ENCODE results near the gene JUN.

The JUN gene

DNA sequence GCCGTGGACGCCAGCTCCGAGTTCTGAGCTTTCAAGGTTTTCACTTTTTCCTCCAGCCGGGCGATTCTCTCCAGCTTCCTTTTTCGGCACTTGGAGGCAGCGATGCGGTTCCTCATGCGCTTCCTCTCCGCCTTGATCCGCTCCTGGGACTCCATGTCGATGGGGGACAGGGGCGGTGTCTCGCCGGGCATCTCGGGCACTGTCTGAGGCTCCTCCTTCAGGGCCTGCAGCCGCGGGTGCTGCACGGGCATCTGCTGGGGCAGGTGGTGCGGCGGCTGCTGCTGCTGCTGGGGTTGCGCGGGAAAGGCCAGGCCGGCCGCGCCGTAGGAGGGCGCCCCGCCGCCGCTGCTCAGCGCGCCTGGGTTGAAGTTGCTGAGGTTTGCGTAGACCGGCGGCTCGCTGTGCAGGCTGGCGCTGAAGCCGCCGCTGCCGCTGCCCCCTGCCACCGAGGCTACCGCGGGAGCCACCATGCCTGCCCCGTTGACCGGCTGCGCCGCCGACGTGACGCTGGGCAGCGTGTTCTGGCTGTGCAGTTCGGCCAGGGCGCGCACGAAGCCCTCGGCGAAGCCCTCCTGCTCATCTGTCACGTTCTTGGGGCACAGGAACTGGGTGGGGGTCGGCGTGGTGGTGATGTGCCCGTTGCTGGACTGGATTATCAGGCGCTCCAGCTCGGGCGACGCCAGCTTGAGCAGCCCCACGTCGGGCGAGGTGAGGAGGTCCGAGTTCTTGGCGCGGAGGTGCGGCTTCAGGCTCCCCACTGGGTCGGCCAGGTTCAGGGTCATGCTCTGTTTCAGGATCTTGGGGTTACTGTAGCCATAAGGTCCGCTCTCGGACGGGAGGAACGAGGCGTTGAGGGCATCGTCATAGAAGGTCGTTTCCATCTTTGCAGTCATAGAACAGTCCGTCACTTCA, 1.4 kb downstream of the JUN start:
- FAIRE-seq: no peak

DNA sequence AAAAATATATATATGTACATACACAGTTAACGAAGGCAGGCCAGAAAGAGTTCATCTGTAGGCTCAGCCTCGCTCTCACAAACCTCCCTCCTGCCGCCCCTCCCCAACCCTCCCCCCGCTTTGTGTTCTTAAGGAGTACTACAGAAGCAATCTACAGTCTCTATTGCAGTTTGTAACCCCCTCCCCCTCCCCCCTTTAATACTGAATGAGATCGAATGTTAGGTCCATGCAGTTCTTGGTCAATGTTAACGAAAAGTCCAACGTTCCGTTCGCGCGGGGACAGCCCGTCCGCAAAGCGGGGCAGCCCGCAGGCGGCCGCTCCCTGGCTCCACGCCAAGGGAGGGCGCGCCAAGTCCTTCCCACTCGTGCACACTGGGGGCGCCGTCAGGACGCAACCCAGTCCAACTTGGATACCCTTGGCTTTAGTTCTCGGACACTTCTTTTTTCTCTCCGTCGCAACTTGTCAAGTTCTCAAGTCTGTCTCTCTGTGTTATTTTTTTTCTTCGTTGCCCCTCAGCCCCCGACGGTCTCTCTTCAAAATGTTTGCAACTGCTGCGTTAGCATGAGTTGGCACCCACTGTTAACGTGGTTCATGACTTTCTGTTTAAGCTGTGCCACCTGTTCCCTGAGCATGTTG, 2.2 kb downstream of the JUN start:
- FAIRE-seq: no peak

GRCh38 chr1:58780836-58781452, 2.9 kb downstream of the JUN start:
- FAIRE-seq: no peak

GRCh38 chr1:58780411-58780810, 3.4 kb downstream of the JUN start:
- FAIRE-seq: no peak

GRCh38 chr1:58779801-58780382, 4.0 kb downstream of the JUN start:
- FAIRE-seq: peak; percentile 82

- no peak for FAIRE-seq
Measured at GRCh38 chr1:58779059-58779754, 4.6 kb downstream of the JUN start.

GRCh38 chr1:58778385-58779000, 5.4 kb downstream of the JUN start:
- no peak for FAIRE-seq

GRCh38 chr1:58774027-58774426, 9.8 kb downstream of the JUN start:
- FAIRE-seq: no peak

DNA sequence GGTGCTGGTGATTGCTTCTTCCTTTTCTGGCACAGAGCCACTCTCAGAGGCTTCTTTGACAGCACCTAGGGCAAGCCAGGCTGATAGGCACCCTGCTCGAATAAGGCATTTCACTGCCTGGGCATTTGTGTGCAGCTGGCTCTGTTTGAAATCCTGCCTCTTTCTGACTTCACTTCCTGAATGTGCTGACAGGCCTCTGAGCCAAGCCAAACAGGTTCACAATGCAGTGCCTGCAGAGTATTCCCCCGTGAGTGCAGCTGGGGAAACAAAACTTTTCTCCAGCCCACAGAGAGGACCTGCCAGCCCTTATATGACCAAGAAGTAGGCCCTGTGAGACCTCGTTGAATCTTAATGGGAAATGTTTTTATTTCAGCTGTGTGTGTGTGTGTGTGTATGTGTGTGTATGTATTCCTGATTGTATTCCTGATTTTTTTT, 10.4 kb downstream of the JUN start:
- no peak for FAIRE-seq

DNA sequence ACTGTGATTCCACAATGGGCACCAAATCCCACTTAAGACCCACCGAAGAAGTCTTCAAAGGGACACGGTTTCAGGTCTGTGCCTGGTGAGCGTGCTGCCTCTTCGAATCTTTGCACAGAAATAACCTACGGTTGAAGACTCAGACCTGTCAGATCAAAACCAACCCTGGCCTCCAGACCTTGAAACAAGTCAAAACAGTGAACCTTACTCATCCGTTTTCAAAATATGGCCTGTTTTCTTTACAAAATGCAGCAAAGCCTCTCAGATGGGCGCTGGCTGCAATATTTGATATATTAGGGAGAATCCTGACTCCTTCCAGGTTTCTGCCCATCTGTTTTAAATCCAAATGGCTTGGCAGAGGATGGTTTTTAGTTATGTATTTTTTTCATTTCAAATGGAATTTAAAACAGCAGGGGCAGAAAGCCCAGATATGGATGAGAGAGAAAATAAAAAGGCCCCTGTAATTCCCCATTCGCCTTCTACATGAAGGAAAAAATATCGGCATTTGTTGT, 14.0 kb downstream of the JUN start:
- FAIRE-seq: no peak

DNA sequence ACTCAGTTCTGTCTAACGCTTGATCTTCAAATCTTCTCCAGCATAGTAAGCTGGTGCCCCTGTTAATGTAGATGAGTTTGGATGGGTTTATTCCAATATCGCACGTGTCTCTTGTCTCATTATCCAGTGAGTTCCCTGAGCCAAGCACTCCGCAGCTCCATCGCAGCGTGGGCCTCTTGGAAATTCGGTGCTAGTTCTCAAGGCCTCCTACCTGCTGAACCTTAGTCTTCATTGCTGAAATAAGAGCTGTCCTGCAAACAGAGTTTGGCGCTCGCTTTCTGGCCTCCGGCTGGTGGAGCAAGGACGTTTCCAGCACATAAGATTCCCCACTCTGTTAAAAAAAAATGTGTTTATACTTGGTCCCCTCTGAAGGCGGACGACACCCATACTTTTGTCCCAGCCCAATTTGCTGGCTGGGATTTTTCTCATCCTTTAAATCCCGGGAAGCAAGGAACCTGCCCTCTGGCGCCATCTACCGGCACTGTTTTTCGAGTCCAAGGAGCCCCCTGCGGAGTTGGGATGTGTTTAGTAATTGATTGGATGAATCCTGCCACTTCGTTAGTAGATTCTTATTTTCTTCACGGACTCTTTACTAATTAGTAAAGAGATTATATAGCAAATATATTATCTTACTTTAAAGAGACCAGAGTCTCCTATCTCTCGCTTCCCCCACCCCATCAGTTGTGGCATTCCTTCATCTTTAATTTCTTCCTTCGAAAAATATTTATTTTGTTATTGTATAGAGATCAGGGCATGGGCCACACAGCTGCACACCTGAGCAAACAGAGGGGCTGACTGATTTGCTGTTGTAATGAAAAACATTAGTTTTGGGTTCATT, 14.7 kb downstream of the JUN start:
- no peak for FAIRE-seq

DNA sequence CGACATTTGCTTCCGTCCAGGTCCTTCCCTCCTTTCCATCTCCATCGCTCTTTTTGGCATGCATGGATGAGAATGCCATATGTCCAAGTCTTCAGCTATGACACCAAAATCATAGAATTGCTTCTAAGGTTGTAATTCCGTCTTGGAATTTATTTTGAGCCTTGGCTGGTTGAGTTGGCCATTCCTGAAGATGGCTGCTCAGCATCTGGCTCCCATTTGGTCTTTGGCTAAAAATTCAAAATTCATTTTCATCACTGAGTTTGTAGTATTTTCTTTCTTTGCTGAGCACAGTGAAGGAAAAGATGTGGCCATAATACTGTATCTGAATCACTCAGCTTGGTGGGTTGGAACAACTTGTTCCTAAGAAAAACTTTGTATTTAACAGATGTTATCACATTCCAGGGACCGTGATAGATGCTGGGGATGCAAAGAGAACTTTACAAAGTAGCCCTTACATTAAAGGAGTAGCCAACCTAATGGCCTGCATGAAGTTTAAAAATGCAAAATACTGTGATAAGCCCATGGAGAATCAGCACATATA, 15.6 kb downstream of the JUN start:
- no peak for FAIRE-seq

DNA sequence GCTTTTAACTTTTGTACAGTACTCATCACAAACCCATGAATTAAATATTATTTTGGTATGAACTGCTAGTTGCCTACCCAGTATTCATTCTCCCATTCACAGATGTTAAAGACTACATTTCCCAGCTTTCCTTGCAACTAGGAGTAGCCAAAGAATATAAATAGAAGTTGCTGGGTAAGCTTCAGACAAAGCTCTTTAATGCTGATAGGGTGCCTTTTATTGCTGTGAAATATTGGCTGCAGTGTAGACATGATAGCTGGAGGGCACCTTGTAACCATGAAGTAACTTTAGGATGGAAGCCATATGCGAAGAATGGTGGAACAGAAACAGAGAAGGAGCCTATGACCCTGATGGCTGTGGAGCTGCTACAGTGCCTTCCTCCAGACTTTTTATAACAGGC, 16.7 kb downstream of the JUN start:
- no peak for FAIRE-seq

GRCh38 chr1:58765441-58765840, 18.4 kb downstream of the JUN start:
- no peak for FAIRE-seq

DNA sequence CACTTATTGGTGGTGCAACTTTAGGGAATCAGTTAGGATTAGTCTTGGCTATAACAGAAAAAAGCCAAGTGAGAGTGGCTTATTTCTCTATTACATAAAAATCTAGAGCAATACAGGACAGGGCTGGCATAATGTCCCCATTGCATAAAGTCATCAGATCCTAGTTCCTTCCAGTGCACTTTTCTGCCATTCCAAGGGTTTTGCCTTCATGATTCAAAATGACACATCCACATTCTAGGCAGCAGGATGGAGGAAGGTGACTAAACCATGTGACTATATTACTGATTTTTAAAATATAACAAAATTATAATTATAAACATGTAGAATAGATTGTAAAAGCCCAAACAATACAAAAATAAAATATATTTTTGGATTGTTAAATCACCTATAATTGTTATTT, 18.8 kb downstream of the JUN start:
- FAIRE-seq: no peak

- FAIRE-seq: no peak
Measured at GRCh38 chr1:58764294-58764978, 19.4 kb downstream of the JUN start.

DNA sequence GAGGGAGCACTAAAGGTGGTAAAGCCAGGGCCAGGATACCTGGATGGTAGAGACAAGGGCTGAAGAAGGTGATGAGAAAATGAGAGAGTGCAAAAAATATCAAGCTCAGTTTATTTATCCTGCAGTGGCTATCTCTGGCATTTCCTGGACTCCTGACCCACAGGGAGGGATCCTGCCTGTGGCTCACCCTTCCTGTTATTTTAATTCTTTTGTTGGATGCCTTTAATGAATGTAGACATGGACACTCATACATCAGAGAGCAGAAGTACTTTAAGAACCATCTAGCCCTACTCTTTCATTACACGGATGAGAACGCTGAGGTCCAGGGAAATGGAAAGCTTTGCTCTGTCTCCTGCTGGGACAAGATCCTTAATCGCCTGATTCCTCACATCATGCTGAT, 20.6 kb downstream of the JUN start:
- FAIRE-seq: no peak

GRCh38 chr1:58762806-58763205, 21.0 kb downstream of the JUN start:
- no peak for FAIRE-seq

GRCh38 chr1:58755468-58755872, 28.4 kb downstream of the JUN start:
- FAIRE-seq: no peak
